H1 (cell line): ENCODE measurements around the gene RASGEF1B. TPM values are rescaled to one million over a fixed set of nuclear protein-coding genes. Genes with fewer than 3 reads are reported as not detected.

Experiments
- polyA plus RNA-seq, 7 experiments: library from polyadenylated mRNA; depleted of rRNA in 3 of 7; stranded (reverse) in 5 of 7; unstranded in 2 of 7; fragments of >200 nt in 5 of 7; fragments of 200-250 nt in 2 of 7; gene quantifications; 1 replicate in 5 of 7; 2 replicates in 1 of 7; 4 replicates in 1 of 7; pipeline versions ENCODE4 v1.2.1 to v1.2.3, GENCODE V29; 2011 to 2013; ENCODE audit warnings: missing spikeins in 2 of 7, mixed read lengths in 2 of 7
- total RNA-seq: library from RNA; stranded (reverse); fragmentation: NEBNext Ultra II Directional; extraction: Animal tissue kit (Norgen Biotek cat#: 25700); gene quantifications from 2 replicates; pipeline ENCODE4 v1.2.1, GENCODE V29; 2021
- TF ChIP-seq, protein P1 (sequence below): IDR thresholded peaks from 2 replicates; pipeline ENCODE4 v1.6.1; 2012; ENCODE audit warnings: inconsistent platforms
- TF ChIP-seq, protein P2 (sequence below): IDR thresholded peaks from 2 replicates; pipeline ENCODE4 v1.6.1; 2011; ENCODE audit warnings: low read length, improper control_type of control experiment

RASGEF1B gene
- total and polyA plus RNA-seq, 2 of the 8 experiments (the other 6 are each of a cell fraction or from before 2014, with no cell fraction given): 1.6 to 4.7 TPM

DNA sequence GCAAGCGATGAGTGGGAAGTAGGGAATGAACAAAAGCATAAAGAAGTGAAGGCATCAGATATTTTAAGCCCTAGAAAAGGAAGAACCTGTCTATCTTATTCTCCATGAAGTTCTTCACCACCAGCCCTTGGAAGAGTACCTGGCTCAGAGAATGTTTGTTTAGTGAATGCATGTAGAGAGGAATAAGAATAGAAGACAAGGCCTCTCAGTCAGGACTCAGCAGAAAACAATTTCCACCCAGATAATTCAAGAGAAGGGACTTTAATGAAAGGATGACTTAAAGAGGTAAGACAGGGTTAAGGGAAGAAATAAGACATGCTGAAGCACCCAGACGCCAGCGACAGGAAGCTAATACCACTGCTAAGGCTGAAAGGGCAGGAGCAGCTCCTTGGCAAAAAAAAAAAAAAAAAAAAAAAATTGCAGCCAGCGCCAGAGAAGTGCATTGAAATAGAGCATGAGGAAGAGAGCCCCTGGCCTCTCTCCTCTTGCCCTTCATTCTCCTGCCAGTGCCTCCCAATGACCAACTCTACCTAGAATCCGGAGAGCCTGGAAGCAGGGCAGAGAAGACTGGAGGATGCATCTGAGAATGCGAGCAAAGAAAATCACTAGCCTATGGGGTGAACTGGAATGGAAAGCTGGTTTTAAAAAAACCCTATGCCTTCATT lies 47.2 kb upstream of the RASGEF1B start (continued):
- TF ChIP-seq, protein P1, sequence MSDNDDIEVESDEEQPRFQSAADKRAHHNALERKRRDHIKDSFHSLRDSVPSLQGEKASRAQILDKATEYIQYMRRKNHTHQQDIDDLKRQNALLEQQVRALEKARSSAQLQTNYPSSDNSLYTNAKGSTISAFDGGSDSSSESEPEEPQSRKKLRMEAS: no peak
- TF ChIP-seq, protein P2, sequence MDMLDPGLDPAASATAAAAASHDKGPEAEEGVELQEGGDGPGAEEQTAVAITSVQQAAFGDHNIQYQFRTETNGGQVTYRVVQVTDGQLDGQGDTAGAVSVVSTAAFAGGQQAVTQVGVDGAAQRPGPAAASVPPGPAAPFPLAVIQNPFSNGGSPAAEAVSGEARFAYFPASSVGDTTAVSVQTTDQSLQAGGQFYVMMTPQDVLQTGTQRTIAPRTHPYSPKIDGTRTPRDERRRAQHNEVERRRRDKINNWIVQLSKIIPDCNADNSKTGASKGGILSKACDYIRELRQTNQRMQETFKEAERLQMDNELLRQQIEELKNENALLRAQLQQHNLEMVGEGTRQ: no peak
